Measurements from ENCODE around the gene STPG3.
"Not testable (repeated sequence)": the region's sequence is repeated elsewhere in the genome, so short reads cannot be mapped to it uniquely, and the experiment has no call there.

Gene STPG3

GRCh38 chr9:137234055-137234697 lies 16.9 kb upstream of the STPG3 start:
- Mint-ChIP-seq H3K9me3 (no peaks in the 10 kb centered on the region), H3K27ac (no peak overlapping the region), H3K36me3 (ENCODE audit: low read depth) (peaks cover 5% of the 10 kb centered on the region), H3K4me1 (ENCODE audit: low read depth) (peaks cover 30% of the 10 kb centered on the region), H3K27me3 (peaks cover 46% of the 10 kb centered on the region), H3K4me3 (no peak overlapping the region)
- intact Hi-C loops (cut with micrococcal nuclease), result no loop called here

GRCh38 chr9:137234758-137235423 lies 16.2 kb upstream of the STPG3 start:
- intact Hi-C loops (cut with micrococcal nuclease), result no loop called here
- H3K4me3 Mint-ChIP-seq, result no peak overlapping the region
- H3K27me3 Mint-ChIP-seq, result peaks cover 39% of the 10 kb centered on the region
- no peaks in the 10 kb centered on the region for H3K9me3 Mint-ChIP-seq
- peaks cover 6% of the 10 kb centered on the region for H3K36me3 Mint-ChIP-seq (ENCODE audit: low read depth)
- no peak overlapping the region for H3K27ac Mint-ChIP-seq
- peaks cover 32% of the 10 kb centered on the region for H3K4me1 Mint-ChIP-seq (ENCODE audit: low read depth)

GRCh38 chr9:137235424-137236237 lies 15.5 kb upstream of the STPG3 start:
- Mint-ChIP-seq H3K27ac (no peak overlapping the region), H3K4me3 (no peak overlapping the region), H3K27me3 (peaks cover 34% of the 10 kb centered on the region), H3K4me1 (ENCODE audit: low read depth) (peaks cover 32% of the 10 kb centered on the region), H3K9me3 (no peaks in the 10 kb centered on the region), H3K36me3 (ENCODE audit: low read depth) (peaks cover 6% of the 10 kb centered on the region)
- intact Hi-C loops (cut with micrococcal nuclease), result no loop called here

GRCh38 chr9:137236238-137236935 lies 14.7 kb upstream of the STPG3 start:
- peaks cover 12% of the 10 kb centered on the region for H3K36me3 Mint-ChIP-seq (ENCODE audit: low read depth)
- peaks cover 32% of the 10 kb centered on the region for H3K4me1 Mint-ChIP-seq (ENCODE audit: low read depth)
- intact Hi-C loops (cut with micrococcal nuclease), result no loop called here
- no peaks in the 10 kb centered on the region for H3K9me3 Mint-ChIP-seq
- H3K27ac Mint-ChIP-seq, result no peak overlapping the region
- no peak overlapping the region for H3K4me3 Mint-ChIP-seq
- peaks cover 31% of the 10 kb centered on the region for H3K27me3 Mint-ChIP-seq

DNA sequence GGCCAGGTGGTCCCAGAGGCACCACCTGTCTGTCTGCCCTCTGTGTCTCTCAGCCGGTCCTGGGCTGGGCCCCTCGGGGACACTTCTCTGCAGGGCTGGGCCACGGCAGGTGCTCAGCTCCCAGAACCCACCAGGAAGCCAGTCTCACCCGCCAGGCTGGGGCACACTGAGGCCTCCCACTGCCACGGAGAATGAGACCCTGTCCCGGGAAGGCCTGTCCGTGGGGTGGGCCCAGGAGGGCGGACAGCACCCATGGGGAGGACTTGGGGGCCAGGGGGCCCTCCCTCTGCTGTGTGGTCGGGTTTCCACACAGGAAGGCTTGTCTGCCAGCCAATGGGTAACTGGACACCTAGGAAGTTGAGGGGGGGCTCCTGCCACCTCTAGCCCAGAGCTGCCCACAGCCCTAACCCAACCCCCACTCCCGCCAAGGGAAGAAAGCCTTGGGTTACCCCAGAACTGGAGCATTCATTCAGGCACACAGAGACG lies 14.1 kb upstream of the STPG3 start:
- Mint-ChIP-seq H3K36me3 (ENCODE audit: low read depth) (peaks cover 16% of the 10 kb centered on the region), H3K4me1 (ENCODE audit: low read depth) (peaks cover 32% of the 10 kb centered on the region), H3K9me3 (no peaks in the 10 kb centered on the region), H3K27ac (no peak overlapping the region), H3K4me3 (no peak overlapping the region), H3K27me3 (peaks cover 28% of the 10 kb centered on the region)
- intact Hi-C loops (cut with micrococcal nuclease), result no loop called here

DNA sequence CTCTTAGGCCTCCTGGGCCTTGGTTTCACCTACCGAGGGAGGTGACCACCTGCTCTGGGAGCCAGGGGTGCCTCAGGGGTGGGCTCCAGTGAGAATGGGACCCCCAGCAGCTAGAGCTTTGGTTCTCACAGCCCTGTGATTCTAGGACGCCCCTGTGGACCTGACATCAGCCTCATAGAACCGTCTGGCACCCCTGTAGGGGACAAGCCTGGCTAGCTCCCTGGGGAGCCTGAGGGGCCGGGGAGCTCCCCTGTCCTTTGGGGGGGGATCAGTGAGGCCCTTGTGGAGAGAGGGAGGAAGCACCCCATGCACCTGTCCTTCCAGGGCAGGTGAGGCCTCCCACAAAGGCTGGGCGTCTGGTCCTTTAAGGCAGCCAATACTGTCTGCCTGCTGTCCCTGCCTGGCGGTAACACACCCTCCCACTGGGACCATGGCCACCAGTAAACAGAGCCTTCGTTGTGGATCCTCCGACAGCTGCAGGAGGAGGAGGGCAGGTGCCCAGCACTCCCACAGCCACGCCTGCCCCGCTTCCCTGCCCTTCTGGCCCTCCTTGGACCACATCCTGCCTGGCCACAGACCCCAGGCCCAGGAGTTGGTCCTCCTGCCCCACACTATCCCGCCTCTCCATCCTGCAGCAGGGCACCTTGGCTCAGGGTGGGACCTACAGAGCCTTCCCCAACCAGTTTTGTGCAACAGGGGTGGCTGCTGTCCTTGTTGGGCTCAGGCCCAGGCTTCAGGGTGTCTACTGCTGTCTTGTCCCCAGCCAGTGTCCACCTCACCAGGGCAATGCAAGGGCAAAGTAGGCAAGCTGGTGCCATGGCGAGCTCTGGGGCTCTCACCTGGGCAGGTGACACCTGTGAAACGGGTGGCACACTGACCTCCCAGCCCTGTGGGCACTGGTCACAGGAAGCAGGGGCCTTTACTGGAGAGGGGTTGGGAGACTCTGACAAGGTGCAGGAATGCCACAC lies 13.0 kb upstream of the STPG3 start:
- Mint-ChIP-seq H3K27ac (no peak overlapping the region), H3K27me3 (peaks cover 20% of the 10 kb centered on the region), H3K4me1 (ENCODE audit: low read depth) (peaks cover 42% of the 10 kb centered on the region), H3K36me3 (ENCODE audit: low read depth) (peaks cover 27% of the 10 kb centered on the region), H3K9me3 (no peaks in the 10 kb centered on the region), H3K4me3 (no peak overlapping the region)
- intact Hi-C loops (cut with micrococcal nuclease), result no loop called here

- intact Hi-C loops (cut with micrococcal nuclease); H3K9me3 Mint-ChIP-seq: not testable (repeated sequence)
- peak overlapping the region; percentile 78 for H3K4me3 Mint-ChIP-seq
- H3K36me3 Mint-ChIP-seq (ENCODE audit: low read depth), result peaks cover 39% of the 10 kb centered on the region
- H3K27ac Mint-ChIP-seq, result peak overlapping the region; percentile 90
- peaks cover 14% of the 10 kb centered on the region for H3K27me3 Mint-ChIP-seq
- H3K4me1 Mint-ChIP-seq (ENCODE audit: low read depth), result peaks cover 57% of the 10 kb centered on the region
Observed at GRCh38 chr9:137239541-137240200, 11.4 kb upstream of the STPG3 start.

DNA sequence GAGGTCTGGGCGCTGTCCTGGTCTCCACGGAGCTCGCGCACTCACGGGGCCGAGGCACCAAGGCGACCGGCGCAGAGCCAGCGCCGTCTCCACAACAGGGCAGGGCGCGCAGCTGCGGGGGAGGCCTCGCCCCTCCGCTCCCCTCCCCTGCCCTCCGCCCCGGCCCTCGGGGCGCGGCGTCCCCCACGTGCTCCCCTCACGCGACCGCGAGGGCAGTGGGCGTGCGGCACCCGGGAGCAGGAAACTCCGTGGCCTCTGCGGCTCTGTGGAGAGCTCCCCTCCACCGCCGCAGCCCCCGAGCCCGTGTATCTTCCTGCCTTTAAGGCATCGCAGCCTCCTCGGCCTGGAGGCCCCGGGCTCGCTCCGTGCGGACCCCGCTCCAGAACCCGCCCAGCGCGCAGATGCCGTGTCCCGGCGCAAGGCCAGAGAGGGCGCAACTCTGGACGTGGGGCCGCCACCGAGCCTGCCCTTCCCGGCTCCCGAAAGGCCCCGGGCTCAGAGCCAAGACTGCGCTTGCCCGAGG lies 10.7 kb upstream of the STPG3 start:
- peak overlapping the region; percentile 90 for H3K27ac Mint-ChIP-seq
- H3K36me3 Mint-ChIP-seq (ENCODE audit: low read depth), result peaks cover 39% of the 10 kb centered on the region
- peak overlapping the region; percentile 78 for H3K4me3 Mint-ChIP-seq
- H3K9me3 Mint-ChIP-seq, result no peaks in the 10 kb centered on the region
- peaks cover 7% of the 10 kb centered on the region for H3K27me3 Mint-ChIP-seq
- H3K4me1 Mint-ChIP-seq (ENCODE audit: low read depth), result peaks cover 57% of the 10 kb centered on the region
- intact Hi-C loops (cut with micrococcal nuclease), result no loop called here

- H3K4me3 Mint-ChIP-seq, result peak within 1 kb of the TSS; percentile 86
- H3K27me3 Mint-ChIP-seq, result peaks cover 3% of the 10 kb centered on the region
- H3K9me3 Mint-ChIP-seq, result no peaks in the 10 kb centered on the region
Observed at GRCh38 chr9:137240841-137241489, 10.1 kb upstream of the STPG3 start, which contains the start of gene TUBB4B. TSS of gene TUBB4B (plus strand) at chr9:137241287. CDS start at chr9:137241361, 74 bp downstream.

GRCh38 chr9:137241490-137242268 lies 9.4 kb upstream of the STPG3 start:
- Mint-ChIP-seq H3K4me1 (ENCODE audit: low read depth) (peaks cover 50% of the 10 kb centered on the region), H3K4me3 (peak overlapping the region; percentile 86), H3K36me3 (ENCODE audit: low read depth) (peaks cover 39% of the 10 kb centered on the region), H3K9me3 (no peaks in the 10 kb centered on the region), H3K27ac (peak overlapping the region; percentile 90), H3K27me3 (no peaks in the 10 kb centered on the region)
- intact Hi-C loops (cut with micrococcal nuclease), result loop anchor here (1.0 kb wide), 1 partner anchor 14 kb away; the partner anchor contains the start of gene NELFB

More at GRCh38 chr9:137240841-137241489, 10.1 kb upstream of the STPG3 start, which contains the start of gene TUBB4B:
- peak within 1 kb of the TSS; percentile 90 for H3K27ac Mint-ChIP-seq
- H3K4me1 Mint-ChIP-seq (ENCODE audit: low read depth), result peaks cover 56% of the 10 kb centered on the region
- H3K36me3 Mint-ChIP-seq (ENCODE audit: low read depth), result peaks cover 39% of the 10 kb centered on the region
- intact Hi-C loops (cut with micrococcal nuclease), result loop anchor here (1.0 kb wide), 1 partner anchor 14 kb away; the partner anchor contains the start of gene NELFB
